Urothelium cell line (cell line): ENCODE results near the gene PARD3.
"Not testable (repeated sequence)": the region's sequence is repeated elsewhere in the genome, so short reads cannot be mapped to it uniquely, and the experiment has no call there.

Experiments used
- DNase-seq: peaks from one replicate; pipeline ENCODE4 v3.0.0; 2011; ENCODE audit warnings: low spot score, mixed read lengths
- FAIRE-seq: peaks from 2 replicates; lab custom pipeline; 2011; peaks lifted over from hg19 to GRCh38; lab: Jason Lieb, UNC

The PARD3 gene

DNA sequence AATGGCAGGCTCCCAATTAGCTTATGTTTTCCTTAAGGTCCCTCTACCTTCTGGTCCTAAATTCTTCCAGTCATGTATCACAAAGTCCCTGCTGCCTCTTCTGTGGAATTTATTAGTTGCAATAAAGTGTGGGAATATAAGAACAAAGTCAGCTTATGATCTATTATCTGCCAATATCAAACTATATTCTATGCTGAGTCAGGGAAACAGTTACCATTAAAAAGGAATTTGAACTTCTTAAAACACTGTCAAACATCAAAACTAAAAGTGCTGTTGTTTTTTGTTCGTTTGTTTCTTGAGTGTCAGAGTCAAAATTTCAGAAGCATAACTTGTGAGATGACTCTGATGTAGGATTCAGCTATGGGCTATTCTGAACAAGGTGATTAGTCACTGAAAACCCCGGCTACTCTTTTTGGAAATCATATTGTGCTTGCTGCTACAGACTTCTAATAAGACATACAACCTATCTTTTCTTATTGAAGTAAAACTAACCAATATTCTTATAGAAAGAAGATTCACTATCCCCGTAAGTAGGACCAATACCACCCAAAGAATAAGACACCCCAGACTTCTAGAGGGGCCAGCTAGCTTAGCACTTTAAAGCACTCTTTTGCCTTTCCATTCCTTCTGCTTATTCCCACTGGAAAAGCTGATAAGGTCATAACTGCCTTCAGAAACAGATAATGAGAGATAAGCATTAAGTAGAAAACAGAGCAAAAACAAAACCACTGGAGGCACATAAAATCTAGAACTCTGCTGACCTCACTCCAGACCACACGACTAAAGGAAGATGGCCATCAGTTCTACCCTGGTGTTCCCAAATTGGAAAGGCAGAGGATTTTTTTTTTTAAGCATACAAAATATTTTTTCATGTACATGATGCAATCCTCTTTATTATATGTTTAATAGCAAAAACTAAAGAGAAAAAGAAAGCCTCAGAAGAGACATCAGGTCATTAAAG lies 370.6 kb downstream of the PARD3 start:
- FAIRE-seq (no peak), DNase-seq (no peak)

DNA sequence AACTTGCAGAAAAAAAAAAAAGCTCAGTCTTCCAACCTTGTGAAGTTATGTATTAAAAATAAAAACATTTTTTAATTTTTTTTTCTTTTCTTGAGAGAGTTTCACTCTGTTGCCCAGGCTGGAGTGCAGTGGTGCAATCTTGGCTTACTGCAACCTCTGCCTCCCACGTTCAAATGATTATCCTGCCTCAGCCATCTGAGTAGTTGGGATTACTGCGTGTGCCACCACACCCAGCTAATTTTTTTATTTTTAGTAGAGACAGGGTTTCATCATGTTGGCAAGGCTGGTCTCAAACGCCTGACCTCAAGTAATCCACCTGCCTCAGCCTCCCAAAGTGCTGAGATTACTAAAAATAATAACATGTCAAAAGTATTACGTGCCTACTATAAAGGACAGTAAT lies 375.7 kb downstream of the PARD3 start:
- FAIRE-seq, DNase-seq: not testable (repeated sequence)

GRCh38 chr10:34438741-34439140 lies 376.4 kb downstream of the PARD3 start:
- no peak for FAIRE-seq
- no peak for DNase-seq

- FAIRE-seq (no peak), DNase-seq (no peak)
Measured at GRCh38 chr10:34437906-34438305, 377.2 kb downstream of the PARD3 start.

DNA sequence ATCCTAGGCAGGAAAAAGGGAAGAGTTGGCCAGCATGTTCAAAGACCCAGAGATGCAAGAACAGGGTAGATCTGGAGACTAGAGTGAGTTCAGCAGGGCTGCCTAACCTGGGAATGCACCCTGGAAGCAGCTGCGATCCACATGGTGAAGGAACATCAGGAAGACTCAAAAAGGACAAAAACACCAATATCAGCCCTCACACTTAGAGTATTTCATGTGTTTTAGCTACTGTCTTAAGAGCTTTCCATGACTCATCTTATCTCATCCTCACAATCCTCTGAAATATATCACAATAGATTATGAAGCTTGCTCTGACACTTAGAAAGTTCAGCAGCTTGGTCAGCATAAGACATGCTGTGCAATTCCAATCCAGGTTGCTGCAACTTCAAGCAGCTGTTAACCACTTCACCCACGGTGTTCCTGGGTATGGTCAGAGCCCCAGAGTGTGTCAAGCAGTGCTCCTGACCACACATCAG lies 380.9 kb downstream of the PARD3 start:
- DNase-seq: no peak
- FAIRE-seq: no peak

- DNase-seq (no peak), FAIRE-seq (no peak)
Measured at GRCh38 chr10:34433241-34434076, 381.6 kb downstream of the PARD3 start.

DNA sequence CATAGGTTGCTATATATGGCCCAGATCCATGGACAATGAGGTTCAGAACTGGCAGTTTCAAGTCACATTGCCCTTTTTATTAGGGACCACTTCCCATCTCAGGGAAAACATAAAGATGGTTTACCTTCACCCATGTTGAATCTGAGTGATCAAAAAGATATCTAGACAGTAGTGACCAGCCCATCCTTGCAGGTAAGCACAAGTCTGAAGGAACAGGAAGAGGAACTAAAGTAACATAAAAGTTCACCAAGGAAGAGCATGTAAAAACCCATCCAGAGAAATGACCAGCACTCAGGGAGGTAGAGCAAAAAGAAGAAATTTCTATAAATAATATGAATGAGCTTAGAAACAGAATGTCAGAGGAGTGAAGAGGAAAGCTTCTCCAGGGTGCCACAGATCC lies 382.5 kb downstream of the PARD3 start:
- no peak for DNase-seq
- FAIRE-seq: no peak

DNA sequence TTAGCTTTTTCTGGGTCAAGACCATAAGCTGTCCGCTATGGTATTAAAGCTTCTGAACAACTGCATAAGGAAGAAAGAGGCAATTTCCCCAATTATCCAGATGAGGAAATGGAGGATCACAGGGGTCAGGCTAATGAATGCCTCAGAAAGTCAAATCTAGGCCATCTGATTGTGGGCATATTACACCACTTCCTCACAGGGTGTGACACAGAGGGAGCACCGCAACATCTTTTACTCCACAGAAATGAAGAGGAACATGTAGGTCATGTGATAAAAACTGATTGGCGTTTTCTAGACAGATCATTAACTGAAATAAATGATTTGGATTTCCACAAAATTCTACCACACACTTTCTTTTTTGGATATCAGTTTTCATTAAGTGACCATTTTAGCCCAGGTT lies 384.4 kb downstream of the PARD3 start:
- no peak for FAIRE-seq
- no peak for DNase-seq

GRCh38 chr10:34428501-34428900 lies 386.6 kb downstream of the PARD3 start:
- FAIRE-seq (no peak), DNase-seq (no peak)

GRCh38 chr10:34427911-34428216 lies 387.2 kb downstream of the PARD3 start:
- FAIRE-seq: no peak
- no peak for DNase-seq

- FAIRE-seq, DNase-seq: not testable (repeated sequence)
Measured at GRCh38 chr10:34427158-34427910, 387.8 kb downstream of the PARD3 start.

GRCh38 chr10:34426538-34427157 lies 388.4 kb downstream of the PARD3 start:
- not testable (repeated sequence) for FAIRE-seq, DNase-seq

DNA sequence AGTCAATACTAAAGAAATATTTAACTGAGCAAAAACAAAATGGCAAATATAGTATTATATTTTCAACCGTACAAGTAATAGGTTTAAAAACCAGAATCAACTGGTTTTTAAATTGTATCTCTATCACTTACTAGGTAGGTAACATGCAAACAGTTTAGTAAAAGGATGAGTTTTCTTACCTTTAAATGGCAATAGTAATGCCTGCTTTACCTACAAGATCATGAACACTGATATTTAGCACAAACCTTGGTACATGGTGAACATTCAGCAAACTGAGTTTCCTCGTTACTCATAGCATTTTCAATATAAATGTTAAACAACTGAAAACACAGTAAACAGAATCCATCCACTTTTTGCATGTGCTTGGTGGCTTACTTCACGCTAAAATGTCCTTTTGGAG lies 389.1 kb downstream of the PARD3 start:
- DNase-seq (no peak), FAIRE-seq (no peak)

DNA sequence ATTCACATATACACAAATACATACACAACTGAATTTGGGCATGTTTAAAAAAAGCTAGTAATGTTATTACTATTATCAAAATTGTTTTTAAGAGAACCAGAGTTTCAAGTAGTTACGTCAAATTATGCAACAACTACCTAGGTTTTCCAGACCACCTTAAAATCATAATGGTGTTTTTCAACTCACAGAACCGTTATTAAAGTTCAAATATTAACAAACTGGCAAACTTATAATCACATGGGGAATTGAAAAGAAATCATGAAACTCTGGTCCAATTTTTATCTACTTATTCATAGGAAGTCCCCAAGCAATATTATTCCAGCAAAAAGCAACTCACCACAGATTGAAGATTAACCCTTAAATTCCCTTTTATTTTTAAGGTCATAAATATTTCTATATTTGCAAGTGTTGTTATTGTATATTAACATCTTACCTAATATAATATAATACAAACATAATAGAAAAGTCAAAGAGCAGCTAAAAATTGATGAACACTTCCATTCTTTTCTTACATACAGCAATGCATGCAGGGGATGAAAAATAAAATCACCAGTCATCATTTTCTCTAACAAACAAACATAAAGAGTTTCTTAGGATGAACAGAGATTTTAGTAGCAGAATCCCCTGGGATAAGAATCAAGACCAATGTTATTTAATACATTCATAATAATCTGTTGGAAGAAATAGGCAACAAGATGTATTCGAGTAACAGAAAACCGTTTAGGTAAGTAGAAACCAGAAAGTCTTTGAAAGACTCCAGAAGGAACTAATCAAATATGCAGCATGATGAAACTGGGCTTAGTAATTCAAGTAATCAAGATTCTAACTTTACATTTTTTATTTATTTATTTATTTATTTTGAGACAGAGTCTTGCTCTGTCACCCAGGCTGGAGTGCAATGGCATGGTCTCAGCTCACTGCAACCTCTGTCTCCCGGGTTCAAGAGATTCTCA lies 391.1 kb downstream of the PARD3 start:
- DNase-seq: no peak
- FAIRE-seq: no peak

GRCh38 chr10:34420795-34421194 lies 394.3 kb downstream of the PARD3 start:
- FAIRE-seq: no peak

DNA sequence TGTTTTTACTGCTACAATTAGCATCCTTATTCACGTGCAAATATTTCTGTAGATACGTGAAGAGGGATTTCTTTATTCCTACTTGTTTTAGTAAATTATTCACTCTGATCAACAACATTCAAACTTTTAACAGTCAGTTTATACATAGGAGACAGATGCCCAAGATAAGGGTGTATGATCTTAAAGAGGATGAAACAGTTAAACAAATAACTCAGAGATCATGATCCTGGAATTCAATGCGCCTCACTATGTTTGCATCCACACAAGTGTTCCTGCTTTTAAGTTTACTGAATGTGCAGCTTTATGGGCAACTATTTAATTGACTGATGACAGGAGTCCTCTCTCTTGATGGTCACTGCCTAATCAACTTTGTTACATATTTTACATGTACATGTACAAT lies 394.8 kb downstream of the PARD3 start:
- DNase-seq (no peak), FAIRE-seq (no peak)

More at GRCh38 chr10:34420795-34421194, 394.3 kb downstream of the PARD3 start:
- DNase-seq: no peak

- no peak for FAIRE-seq
- no peak for DNase-seq
Measured at GRCh38 chr10:34415039-34415438, 400.1 kb downstream of the PARD3 start.

DNA sequence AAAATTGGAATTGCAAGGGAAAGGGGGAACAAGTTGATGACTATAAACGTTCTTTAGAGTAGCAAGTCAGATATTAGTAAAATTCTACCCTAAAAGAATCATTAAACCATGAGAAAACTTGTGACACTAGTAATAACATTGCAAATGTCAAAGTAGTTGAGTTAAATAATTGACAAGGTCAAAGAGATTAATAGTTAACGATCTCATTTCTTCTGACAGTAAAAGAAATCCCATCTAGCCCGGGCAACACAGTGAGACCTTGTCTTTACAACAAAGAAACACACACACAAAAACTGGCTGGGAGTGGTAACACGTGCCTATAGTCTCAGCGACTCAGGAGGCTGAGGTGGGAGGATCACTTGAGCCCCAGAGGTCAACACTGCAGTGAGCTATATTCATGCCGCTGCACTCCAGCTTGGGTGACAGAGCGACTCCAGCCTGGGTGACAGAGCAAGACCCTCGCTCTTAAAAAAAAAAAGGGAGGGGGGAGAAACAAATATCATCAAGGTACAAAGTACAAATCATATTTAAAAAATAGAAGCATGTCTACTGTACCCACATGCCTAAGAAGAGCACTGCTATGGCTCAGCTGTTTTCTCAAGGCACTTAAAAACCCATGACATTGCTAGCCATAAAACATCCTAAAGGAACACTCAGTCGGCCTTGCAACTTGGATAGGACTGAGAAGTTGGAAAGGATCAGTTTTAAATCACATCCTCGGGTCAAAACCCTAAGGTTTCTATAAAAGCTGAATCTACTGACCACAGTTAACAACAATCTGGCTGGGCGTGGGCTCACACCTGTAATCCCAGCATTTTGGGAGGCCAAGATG lies 401.1 kb downstream of the PARD3 start:
- no peak for DNase-seq
- FAIRE-seq: no peak

- DNase-seq: no peak
- FAIRE-seq: no peak
Measured at GRCh38 chr10:34413214-34413613, 401.9 kb downstream of the PARD3 start.
